Fibroblast of villous mesenchyme (primary cell): Measurements from ENCODE around the gene SSR1. TPM values are rescaled to one million over a fixed set of nuclear protein-coding genes. Genes with fewer than 3 reads are reported as not detected.
"Not testable (repeated sequence)": the region's sequence is repeated elsewhere in the genome, so short reads cannot be mapped to it uniquely, and the experiment has no call there.

ENCODE experiments used
- DNase-seq: peaks from one replicate; pipeline ENCODE4 v3.0.0-alpha.2; 2010; ENCODE audit warnings: low read depth
- H3K4me3 ChIP-seq: 2 replicates; pipeline ENCODE4 v1.5.1; 2011; ENCODE audit warnings: low read depth, mild to moderate bottlenecking, low read length
- total RNA-seq: library from RNA; depleted of rRNA; stranded (reverse); fragments of >200 nt; gene quantifications from 2 replicates; pipeline ENCODE4 v1.2.3, GENCODE V29; 2012
- TF ChIP-seq, protein P1 (sequence below): IDR thresholded peaks from 2 replicates; pipeline ENCODE4 v1.5.1; 2012; ENCODE audit warnings: low read depth, mild to moderate bottlenecking, low read length; ENCODE audit not compliant: insufficient read depth

The SSR1 gene
- total RNA-seq, 1 donor, result 203 TPM

DNA sequence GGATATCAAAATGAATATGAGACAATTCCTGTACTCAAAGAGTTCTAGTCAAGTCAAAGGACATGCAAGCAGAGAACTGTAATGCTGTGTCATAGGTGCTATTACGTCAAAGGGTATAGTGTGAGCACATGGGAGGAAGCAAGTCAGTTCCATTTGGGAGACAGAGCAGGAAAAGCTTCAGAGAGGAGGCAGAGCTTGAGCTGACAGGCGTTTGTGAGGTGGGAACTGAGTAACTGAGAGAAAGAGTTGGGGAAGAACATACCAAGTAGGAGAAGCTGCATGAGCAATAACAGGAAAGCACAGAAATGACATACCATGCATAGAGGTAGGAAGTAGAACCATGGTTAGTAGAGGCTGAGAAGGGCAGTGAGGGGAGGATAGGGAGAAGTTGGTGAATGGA, 15.2 kb upstream of the SSR1 start:
- DNase-seq, result no peak
- no peak overlapping the region for H3K4me3 ChIP-seq
- TF ChIP-seq, protein P1, sequence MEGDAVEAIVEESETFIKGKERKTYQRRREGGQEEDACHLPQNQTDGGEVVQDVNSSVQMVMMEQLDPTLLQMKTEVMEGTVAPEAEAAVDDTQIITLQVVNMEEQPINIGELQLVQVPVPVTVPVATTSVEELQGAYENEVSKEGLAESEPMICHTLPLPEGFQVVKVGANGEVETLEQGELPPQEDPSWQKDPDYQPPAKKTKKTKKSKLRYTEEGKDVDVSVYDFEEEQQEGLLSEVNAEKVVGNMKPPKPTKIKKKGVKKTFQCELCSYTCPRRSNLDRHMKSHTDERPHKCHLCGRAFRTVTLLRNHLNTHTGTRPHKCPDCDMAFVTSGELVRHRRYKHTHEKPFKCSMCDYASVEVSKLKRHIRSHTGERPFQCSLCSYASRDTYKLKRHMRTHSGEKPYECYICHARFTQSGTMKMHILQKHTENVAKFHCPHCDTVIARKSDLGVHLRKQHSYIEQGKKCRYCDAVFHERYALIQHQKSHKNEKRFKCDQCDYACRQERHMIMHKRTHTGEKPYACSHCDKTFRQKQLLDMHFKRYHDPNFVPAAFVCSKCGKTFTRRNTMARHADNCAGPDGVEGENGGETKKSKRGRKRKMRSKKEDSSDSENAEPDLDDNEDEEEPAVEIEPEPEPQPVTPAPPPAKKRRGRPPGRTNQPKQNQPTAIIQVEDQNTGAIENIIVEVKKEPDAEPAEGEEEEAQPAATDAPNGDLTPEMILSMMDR, result no peak

DNA sequence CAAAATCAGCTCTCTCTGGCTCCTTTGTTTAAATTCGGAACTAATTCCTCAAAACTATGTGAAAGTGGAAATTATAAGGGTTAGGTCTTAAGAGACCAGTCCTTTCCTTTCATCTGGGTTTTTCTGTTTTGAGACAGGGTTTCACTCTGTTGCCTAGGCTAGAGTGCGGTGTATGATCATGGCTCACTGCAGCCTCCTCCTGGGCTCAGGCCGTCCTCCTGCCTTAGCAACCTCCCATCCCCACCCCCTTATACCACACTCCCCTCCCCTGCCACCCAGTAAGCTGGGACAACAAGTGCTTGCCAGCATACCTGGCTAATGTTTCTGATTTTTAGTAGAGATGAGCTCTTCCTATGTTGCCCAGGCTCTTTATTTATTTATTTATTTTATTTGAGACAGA, 12.8 kb upstream of the SSR1 start:
- H3K4me3 ChIP-seq, result no peak overlapping the region
- no peak for DNase-seq
- TF ChIP-seq, protein P1, result no peak

DNA sequence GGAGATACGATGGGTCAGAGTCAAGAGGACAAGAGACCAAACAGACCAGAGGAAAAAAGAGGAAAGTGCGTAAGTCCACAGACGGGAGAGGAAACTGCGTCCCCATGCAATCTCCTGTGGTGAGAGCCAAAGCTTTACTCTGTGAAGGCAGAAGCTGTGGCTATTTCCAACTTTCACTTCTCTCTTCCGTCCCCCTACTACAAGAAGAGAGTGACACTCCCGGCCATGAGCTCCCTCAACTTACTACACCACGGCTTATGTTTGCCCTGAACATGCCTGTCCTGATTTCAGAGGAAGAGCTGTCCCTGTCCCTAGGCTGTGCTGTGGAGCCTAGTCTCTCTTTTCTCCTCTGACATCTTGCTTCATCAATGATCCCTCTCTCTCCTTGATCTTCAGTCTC, 11.5 kb upstream of the SSR1 start:
- TF ChIP-seq, protein P1, result no peak
- no peak overlapping the region for H3K4me3 ChIP-seq
- DNase-seq, result no peak

DNA sequence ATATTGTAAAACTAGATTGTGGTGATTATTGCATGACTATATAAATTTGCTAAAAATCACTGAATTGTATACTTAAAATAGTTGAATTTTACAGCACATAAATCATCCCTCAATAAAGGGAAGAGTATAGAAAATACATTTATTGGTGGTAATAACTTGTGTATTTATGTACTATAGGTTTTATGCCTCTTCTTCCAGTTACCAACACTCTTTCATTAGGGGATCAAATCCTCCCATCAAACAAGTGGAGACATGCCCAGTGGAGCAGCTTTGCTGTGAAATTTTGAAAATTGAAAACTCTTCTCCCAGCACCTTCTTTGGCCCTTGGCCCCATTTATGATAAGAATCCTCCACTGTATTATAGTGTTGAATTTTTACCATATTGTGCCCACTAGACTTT, 10.1 kb upstream of the SSR1 start:
- no peak overlapping the region for H3K4me3 ChIP-seq
- DNase-seq, result no peak
- TF ChIP-seq, protein P1, result no peak

DNA sequence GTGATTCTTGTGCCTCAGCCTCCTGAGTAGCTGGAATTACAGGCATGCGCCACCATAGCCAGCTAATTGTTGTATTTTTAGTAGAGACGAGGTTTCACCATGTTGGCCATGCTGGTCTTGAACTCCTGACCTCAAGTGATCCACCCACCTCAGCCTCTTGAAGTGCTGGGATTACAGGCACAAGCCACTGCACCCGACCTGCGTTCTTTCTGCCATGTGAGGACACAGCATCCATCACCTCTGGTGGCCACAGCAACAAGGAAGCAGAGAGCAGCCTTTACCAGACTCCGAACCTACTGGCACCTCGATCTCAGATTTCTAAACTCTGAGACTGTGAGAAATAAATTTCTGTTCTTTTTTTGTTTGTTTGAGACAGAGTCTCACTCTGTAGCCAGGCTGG, 8.9 kb upstream of the SSR1 start:
- not testable (repeated sequence) for DNase-seq, H3K4me3 ChIP-seq

DNA sequence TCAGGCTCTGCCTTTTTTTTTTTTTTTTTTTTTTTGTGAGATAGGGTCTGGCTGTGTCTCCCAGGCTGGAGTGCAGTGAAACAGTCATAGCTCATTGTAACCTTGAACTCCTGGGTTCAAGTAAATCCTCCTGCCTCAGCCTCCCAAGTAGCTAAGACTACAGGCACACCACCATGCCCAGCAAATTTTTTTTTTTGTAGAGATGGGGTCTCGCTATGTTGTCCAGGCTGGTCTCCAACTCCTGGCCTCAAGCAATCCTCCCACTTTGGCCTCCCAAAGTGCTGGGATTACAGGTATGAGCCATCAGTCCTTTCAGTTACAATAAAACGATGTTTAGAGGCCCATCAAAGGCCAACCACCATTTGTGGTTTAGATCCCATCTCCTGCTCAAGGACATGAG, 6.4 kb upstream of the SSR1 start:
- not testable (repeated sequence) for H3K4me3 ChIP-seq, DNase-seq

DNA sequence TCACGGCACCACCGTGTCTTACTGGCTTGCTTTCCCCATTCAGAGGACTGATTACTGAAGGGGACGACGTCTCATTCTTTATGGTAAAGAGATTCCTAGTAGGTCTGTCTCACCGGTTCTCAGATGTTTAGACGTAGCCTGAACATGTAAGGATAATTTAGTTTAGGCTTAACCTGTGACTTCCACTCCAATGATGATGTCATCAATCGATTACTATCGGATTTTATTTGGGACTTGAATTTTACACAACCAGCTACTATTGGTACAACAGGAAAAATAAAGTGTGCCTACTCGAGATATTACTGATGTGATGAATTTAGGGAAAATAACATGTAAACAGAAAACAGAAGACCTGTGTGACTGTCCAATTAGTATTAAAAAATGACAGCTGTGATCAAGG, 4.5 kb upstream of the SSR1 start:
- TF ChIP-seq, protein P1, result no peak
- no peak overlapping the region for H3K4me3 ChIP-seq
- DNase-seq, result no peak

DNA sequence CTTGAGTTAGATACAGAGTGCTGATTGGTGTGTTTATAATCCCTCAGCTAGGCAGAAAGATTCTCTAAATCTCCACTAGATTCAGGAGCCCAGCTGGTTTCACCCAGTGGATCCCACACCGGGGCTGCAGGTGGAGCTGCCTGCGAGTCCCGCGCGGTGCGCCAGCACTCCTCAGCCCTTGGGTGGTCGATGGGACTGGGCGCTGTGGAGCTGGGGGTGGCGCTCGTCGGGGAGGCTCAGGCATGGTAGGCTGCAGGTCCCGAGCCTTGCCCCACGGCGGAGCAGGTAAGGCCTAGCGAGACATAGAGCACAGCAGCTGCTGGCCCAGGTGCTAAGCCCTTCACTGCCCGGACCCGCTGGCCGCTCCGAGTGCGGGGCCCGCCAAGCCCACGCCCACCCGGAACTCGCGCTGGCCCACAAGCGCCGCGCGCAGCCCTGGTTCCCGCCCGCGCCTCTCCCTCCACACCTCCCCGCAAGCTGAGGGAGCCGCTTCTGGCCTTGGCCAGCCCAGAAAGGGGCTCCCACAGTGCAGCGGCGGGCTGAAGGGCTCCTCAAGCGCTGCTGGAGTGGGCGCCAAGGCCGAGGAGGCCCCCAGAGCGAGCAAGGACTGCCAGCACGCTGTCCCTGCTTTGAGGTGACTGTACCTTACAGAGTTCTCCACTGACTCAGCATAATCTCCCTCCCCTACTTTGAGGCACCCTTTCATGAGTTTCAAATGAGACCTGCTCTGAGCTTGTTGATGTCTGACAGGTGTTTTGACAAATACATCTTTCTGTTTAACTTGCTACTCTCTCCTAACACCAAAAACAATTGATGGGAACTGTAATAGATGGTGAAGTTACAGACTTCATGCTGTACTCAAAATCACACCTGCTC, 3.9 kb upstream of the SSR1 start:
- DNase-seq, result no peak
- H3K4me3 ChIP-seq, result no peak overlapping the region
- TF ChIP-seq, protein P1, result no peak
